ENCODE data around the gene TNFRSF4.

TNFRSF4 gene

DNA sequence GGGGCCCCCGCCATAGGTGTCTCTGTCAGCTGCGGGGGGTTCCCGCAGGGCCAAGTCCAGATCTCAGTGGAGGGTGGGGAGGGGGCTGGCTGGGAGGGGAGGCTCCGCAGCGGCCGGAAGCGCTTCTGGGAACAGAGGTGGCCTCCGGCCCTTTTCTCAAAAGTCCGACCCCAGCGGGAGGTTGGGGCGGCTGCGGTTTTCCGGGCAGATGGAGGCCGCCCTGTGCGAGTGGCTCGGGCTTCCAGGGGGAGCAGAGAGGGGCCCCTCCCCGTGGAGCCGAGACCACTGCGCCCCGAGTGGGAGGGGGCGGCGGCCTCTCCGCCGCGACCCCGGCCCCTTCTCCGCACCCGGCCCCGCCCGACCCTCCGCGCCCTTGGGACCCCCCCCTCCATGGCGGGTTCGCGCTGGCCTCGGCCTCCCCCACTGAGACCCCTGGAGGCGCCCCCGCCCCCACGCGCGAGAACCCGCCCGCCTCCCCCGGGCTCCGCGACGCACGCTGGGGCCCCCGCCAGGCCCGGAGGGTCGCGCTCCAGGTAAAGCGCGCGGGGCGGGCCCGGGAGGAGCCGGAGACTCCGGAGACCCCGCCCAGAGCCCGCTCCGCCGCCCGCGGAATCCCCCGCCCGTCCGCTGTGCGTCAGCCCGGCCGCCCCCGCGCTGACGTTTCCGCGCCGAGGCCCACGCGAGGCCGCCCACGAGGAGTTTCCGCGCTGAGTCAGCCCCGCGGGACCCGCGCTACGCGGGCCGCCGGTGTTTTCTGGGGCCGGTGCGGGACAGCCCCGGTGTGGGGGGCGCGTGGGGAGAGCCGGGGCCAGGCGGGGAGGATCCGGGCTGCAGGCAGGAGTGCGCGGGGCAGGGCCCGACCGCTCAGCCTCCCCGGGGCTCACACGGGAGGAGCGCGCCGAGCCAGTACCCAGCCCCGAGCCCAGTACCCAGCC, 12.8 kb downstream of the TNFRSF4 start:
- DNase-seq, result peak; percentile 97

DNA sequence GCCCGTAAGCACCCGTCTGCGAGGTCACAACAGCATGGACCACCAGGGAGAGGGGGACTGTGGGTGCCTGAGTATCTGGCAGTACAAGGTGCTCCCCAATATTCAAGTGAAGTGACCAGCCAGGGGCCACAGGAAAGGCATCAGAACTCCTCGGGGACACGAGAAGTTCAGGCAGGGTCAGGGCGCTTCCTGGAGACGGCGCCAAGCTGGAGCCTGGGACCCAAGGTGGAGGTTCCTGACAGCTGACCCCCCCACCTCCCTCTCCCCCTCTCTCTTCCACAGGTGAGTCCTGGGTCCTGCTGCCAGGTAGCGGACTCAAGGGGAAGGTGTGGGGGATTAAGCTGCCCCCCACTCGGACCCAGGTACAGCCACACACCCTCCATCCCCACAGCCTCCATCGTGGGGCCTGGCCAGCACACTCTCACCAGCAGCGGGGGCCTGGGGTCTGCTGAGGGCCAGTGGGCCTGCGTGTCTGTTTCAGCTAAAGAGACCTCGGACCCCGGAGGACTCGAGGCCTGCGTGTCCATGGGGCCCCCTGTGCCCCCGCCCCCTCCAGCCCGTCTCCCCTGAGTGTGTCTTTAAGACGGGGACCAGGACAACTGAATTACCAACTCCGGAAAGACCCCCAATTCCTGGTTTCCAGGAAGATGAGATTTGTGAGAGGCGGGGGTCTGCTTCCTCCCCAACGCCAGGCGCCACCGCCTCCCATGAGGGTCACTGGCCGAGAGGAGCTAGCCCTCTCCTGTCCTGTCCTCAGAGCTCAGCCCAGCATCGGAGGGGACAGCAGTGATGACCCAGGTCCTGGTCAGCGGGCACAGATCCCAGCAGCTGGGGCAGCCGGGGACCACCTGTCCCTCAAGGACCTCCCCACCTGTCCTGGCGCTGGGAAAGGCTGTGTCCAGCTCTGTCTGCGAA, 13.7 kb downstream of the TNFRSF4 start:
- peak; percentile 65 for DNase-seq

DNA sequence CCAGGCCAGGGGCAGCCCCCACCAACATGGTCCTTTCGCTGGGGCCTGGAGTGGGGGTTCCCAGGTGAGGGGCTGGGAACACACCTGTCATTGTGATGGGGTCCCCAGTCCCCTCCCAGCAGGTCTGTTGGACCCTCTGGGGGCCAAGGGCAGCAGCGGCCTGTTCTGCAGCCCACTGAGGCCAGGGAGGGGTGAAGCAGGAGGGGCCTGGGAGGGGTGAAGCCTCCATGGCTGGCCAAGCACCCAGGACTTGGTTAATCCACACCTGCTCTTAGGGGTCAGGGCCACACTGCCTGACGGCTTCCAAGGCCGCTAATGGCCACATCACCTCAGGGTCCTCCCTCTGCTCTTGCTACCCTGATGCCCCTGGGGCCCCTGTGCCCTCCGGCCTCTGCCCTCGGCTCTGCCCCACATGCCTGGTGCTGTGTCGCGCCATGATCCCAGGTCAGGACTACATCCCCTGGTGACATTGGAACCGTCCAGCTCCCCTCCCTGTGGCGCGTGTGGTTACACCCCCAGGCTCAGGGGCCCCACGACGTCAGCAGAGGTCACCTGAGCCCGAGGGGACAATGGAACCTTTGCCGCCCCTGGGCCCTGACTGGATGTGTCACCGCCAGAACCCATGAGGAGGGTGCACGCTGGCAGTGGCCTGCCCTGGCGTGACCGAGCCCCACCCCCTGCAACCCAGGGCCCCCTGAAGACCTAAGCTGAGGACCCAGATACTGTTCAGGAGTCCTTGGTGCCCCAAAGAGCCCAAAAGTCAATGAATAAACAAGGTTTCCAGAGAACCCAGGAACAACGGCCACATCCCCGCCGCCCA, 14.6 kb downstream of the TNFRSF4 start:
- peak; percentile 62 for DNase-seq

DNA sequence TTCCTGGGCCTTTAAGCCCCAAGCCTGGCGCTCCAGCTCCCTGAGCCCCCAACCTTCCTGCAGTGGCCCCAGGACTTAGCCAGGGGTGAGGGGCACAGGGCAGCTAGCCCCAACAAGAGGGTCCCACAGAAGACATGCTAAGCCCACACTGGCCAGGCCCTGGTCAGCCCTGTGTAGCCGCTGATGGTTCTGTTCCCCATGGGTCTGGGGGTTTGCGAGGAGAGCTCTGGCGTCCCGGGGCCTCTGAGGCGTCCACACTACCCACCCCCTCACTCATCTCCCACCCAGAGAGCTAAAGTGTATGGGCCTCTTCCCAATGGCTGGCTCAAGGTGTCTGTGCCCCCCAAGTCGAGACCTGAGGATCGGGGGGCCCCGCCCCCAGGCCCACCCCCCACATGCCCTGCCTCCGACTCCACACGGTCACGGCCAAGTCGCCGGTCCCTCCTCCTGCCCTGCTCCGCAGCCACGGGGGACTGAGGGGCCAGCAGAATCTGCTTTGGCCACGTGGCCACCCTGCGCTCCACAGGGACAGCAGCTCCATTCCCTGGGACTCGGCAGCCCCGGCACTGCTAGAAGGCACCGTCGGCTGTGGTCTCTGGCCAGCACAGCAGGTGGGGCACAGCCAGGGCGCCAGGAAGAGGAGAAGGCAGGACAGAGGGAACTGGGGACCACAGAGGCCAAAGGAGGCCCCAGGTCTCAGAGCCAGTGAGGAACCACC, 15.4 kb downstream of the TNFRSF4 start:
- DNase-seq, result peak; percentile 61

DNA sequence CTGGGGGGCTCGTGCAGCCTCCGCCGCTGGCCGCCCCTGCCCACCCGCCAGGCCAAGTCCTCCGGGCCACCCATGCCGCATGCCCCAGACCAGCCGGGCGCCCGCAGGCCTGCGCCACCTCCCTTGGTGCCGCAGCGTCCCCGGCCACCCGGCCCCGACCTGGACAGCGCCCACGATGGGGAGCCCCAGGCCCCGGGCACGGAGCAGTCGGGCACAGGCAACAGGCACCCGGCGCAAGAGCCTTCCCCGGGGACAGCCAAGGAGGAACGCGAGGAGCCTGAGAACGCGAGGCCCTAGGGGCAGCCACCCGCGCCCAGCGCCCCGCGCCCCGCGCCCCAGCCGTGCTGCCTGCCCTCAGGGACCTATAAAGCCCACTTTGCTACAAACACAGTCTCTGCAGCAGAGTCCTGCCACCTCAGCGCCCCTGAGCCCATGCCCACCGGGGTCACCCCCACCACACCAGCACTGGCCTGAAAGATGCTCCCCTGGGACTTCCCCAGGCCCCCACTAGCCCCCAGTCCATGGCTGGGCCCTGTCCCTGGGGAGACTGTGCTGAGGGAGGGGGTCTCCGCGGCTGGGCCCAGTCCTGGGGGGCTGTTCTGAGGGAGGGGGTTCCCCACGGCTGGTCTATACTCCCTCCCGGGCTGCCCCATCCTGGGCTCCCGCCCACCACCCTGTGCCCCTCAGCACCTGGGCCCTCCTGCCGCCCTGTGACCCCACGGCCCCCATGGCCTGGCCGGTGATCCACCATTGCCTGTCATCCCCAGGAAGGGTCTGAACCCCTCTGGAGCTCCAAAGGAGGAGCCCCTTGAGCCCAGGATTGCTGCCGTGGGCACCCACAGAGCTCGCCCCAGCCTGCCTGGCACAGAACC, 16.2 kb downstream of the TNFRSF4 start:
- peak; percentile 63 for DNase-seq

DNA sequence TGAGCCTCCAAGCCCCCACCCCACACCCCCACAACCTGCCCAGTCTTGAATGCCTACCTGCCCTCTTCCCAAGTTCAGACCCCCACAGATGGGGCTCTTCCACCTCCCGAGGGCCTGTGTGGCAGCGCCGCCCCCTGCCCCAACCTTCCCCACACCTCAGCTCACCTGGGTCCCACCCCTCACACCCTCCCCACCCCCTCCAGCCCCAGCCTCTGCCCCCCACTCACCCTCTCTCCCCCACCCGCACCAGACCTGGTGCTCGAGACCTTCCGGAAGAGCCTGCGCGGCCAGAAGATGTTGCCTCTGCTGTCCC, 16.8 kb downstream of the TNFRSF4 start:
- no peak for DNase-seq

- peak; percentile 63 for DNase-seq
Observed at GRCh38 chr1:1196431-1197187, 17.3 kb downstream of the TNFRSF4 start.

DNA sequence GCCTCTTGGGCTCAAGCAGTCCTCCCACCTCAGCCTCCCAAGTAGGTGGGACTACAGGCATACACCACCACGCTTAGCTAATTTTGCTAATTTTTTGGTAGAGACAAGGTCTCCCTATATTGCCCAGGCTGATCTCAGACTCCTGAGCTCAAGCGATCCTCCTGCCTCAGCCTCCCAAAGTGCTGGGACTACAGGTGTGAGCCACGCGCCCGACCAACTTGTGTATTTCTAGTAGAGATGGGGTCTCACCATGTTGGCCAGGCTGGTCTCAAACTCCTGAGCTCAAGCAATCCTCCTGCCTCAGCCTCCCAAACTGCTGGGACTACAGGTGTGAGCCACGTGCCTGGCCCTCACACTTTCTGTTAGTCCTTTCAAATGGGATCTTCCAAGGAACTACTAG, 18.2 kb downstream of the TNFRSF4 start:
- peak; percentile 55 for DNase-seq

- peak; percentile 28 for DNase-seq
Observed at GRCh38 chr1:1194723-1195122, 19.2 kb downstream of the TNFRSF4 start.

GRCh38 chr1:1191734-1192133, 22.2 kb downstream of the TNFRSF4 start:
- DNase-seq, result peak; percentile 58

DNA sequence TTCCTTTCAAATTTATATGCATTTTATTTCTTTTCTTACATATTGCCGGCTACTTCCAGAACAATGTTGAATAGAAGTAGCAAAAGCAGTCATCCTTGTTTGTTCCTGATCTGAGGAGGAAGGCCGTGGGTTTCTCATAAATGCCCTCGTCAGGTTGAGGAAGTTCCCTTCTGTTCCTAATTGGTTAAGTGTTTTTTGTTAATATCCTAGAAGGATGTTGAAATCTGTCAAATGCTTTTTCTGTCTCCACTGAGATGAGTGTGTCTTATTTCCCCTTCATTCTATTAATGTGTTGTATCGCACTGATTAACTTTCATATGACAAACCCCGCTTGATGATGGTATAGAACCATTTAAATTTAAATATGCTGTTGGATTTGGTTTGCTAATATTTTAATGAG, 24.8 kb downstream of the TNFRSF4 start:
- no peak for DNase-seq

GRCh38 chr1:1187938-1188337, 26.0 kb downstream of the TNFRSF4 start:
- no peak for DNase-seq

DNA sequence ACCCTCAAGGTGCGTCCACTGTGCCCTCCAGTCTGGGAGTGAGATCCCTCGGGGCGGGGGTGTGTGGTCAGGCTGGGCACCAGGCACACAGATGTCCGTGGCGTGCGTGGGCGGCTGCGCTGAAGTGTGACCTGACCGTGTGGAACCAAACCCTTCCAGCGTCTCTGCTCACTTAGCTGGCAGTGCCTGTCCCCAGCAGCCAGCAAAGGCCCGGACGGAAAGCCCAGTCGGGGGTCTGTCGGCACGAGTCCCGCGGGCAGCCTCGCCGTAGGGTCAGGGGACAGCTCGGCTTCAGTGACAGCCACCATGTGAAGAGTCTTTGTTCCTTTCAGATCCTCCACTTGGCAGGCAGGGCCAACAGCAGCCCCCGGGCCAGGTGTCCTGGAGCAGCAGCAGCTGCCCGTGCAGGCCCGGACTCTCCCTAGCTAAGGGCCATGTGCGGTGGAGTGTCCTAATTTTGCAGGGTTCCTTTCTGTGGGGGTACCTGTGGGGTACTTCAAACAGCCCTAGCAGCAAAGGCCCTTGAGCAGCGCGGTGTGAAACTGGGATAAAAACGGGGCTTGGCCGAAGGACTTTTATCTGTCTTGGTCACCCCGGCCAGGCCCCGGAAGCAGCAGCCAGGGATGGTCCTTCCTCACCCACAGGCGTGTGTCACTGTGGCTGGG, 28.7 kb downstream of the TNFRSF4 start:
- no peak for DNase-seq

- DNase-seq, result no peak
Observed at GRCh38 chr1:1183833-1184775, 29.8 kb downstream of the TNFRSF4 start.

- DNase-seq, result no peak
Observed at GRCh38 chr1:1183221-1183747, 30.7 kb downstream of the TNFRSF4 start.

- DNase-seq, result no peak
Observed at GRCh38 chr1:1182491-1183220, 31.3 kb downstream of the TNFRSF4 start.

DNA sequence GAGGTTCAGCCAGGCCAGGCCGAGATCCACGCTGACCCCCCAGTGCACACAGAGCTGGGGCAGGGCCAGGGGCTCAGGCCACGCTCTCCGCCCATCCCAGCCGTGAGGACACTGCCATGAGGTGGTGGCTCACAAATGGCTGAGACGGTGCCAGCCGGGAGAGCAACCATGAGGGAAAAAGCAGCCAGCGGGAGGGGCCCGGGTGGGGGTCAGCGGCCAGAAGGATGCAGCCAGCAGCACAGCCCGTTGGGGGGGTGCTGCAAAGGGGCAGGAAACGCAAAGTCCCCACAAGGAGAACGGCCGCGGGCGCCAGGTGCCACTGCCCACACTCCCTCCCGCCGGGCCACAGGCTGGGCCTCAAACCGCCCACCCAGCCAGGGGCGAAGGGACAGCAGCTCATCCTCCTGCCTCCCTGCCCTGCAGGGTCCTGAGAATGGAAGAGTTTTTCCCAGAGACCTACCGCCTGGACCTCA, 32.0 kb downstream of the TNFRSF4 start:
- DNase-seq, result no peak

Measured in activated effector memory CD4-positive, alpha-beta T cell treated with anti-CD3 and anti-CD28 coated beads, Interleukin-2, amount 50 U/mL, for 16 hours (primary cell).